Loucy (cell line): Measurements from ENCODE around the gene FUS.
A peak's percentile ranks its signal among the peaks of the same experiment; 100 is the strongest.
"Not testable (repeated sequence)": the region's sequence is repeated elsewhere in the genome, so short reads cannot be mapped to it uniquely, and the experiment has no call there.

Experiments
- H2AFZ ChIP-seq: fragments of 200-600 bp; sonication (generic); 2 replicates; pipeline ENCODE4 v1.6.0; 2016; ENCODE audit warnings: antibody characterized with exemption, mild to moderate bottlenecking, low read length, moderate library complexity
- H3F3A ChIP-seq: fragments of 200-600 bp; 2 replicates; pipeline ENCODE4 v1.6.0; 2016; ENCODE audit warnings: antibody characterized with exemption, low read depth, mild to moderate bottlenecking
- H3K27me3 ChIP-seq: fragments of 200-600 bp; sonication (generic); 2 replicates; pipeline ENCODE4 v1.6.1; 2014; ENCODE audit warnings: low read length, mild to moderate bottlenecking; ENCODE audit not compliant: insufficient read depth, poor library complexity, severe bottlenecking
- H3K36me3 ChIP-seq: fragments of 200-600 bp; sonication (generic); 2 replicates; pipeline ENCODE4 v1.6.1; 2016; ENCODE audit warnings: low read length; ENCODE audit not compliant: insufficient read depth
- H3K4me1 ChIP-seq: fragments of 200-600 bp; sonication (generic); 2 replicates; pipeline ENCODE4 v1.5.1; 2014; ENCODE audit warnings: low read length, mild to moderate bottlenecking; ENCODE audit not compliant: insufficient read depth, poor library complexity, severe bottlenecking
- H3K4me2 ChIP-seq: fragments of 200-600 bp; sonication (generic); 2 replicates; pipeline ENCODE4 v1.6.0; 2014; ENCODE audit warnings: antibody characterized with exemption, low read length, low read depth, mild to moderate bottlenecking; ENCODE audit not compliant: poor library complexity, severe bottlenecking
- H3K4me3 ChIP-seq: fragments of 200-600 bp; sonication (generic); 2 replicates; pipeline ENCODE4 v1.5.1; 2014; ENCODE audit warnings: low read length, mild to moderate bottlenecking, mixed read lengths; ENCODE audit not compliant: poor library complexity, severe bottlenecking
- H3K79me2 ChIP-seq: fragments of 200-600 bp; sonication (generic); 2 replicates; pipeline ENCODE4 v1.6.1; 2014; ENCODE audit warnings: low read length; ENCODE audit not compliant: insufficient read depth
- H3K9ac ChIP-seq: fragments of 200-600 bp; sonication (generic); 2 replicates; pipeline ENCODE4 v1.6.0; 2014; ENCODE audit warnings: mild to moderate bottlenecking, low read depth, low read length, moderate library complexity; ENCODE audit not compliant: poor library complexity, severe bottlenecking
- H3K9me2 ChIP-seq: fragments of 200-600 bp; sonication (generic); replicated peaks from 2 replicates; pipeline ENCODE4 v1.6.1; 2016; ENCODE audit warnings: low read depth, low read length, mixed read lengths
- H3K9me3 ChIP-seq: fragments of 200-600 bp; sonication (generic); 2 replicates; pipeline ENCODE4 v1.6.1; 2014; ENCODE audit warnings: mild to moderate bottlenecking, antibody characterized with exemption, low read length, low read depth; ENCODE audit not compliant: insufficient read depth
- H4K20me1 ChIP-seq: fragments of 200-600 bp; sonication (generic); 2 replicates; pipeline ENCODE4 v1.6.0; 2014; ENCODE audit warnings: antibody characterized with exemption, low read length, mild to moderate bottlenecking; ENCODE audit not compliant: insufficient read depth, poor library complexity, severe bottlenecking
- EZH2phosphoT487 ChIP-seq: fragments of 200-600 bp; IDR thresholded peaks from 2 replicates; pipeline ENCODE4 v1.6.1; 2018; ENCODE audit warnings: antibody characterized with exemption, mild to moderate bottlenecking, moderate library complexity, borderline replicate concordance
- TF ChIP-seq, protein P1 (sequence below): fragments of 200-600 bp; sonication (generic); conservative IDR thresholded peaks from 2 replicates; pipeline ENCODE4 v1.5.1; 2014; ENCODE audit warnings: mild to moderate bottlenecking, antibody characterized with exemption, low read length

The FUS gene

DNA sequence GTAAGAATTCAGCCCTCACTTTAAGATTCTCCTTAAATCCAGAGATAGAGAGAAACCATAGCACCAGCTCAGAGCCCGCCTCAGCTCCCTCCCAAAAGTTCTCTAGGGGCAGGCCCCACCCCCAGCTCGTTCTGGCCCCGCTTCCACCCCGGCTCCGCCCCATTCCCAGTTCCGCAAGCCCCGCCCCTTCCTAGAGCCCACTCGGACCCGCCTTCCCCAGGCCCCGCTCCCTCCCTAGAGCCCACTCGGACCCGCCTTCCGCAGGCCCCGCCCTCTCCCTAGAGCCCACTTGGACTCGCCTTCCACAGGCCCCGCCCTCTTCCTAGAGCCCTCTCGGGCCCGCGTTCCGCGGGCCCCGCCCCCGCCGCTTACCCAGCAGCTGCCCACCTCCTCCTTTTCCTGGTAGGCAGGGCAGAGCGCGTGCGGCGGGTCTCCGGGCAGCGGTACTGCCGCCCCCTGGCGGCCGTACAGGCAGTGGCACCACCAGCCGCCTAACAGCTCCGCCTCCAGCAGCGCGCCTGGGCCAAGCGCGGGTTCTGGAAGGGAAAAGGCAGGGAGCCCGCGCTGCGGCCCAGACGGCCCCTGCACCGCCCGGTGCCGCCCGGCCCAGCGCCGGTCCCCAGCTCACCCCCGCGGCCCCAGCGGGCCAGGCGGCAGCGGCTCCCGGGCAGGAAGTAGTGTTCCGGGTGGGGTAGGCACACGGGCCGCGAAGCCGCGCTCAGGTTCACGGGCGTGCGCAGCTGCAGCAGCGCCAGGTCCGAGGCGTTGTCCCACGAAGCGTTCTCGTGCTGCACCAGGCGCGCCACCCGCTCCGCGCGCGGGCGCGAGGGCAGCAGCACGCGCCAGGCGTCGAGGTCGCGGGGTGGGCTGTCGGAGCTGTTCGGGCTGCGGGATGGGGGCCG lies 37.6 kb upstream of the FUS start:
- peak overlapping the region; percentile 70 for H3K4me3 ChIP-seq
- H3K4me1 ChIP-seq = peaks cover 16% of the 10 kb centered on the region
- peak overlapping the region; percentile 72 for H3K9ac ChIP-seq
- H3K79me2 ChIP-seq = no peaks in the 10 kb centered on the region
- H3K9me3 ChIP-seq = no peaks in the 10 kb centered on the region
- H2AFZ ChIP-seq = peak overlapping the region; percentile 89
- H4K20me1 ChIP-seq = no peaks in the 10 kb centered on the region
- TF ChIP-seq, protein P1, sequence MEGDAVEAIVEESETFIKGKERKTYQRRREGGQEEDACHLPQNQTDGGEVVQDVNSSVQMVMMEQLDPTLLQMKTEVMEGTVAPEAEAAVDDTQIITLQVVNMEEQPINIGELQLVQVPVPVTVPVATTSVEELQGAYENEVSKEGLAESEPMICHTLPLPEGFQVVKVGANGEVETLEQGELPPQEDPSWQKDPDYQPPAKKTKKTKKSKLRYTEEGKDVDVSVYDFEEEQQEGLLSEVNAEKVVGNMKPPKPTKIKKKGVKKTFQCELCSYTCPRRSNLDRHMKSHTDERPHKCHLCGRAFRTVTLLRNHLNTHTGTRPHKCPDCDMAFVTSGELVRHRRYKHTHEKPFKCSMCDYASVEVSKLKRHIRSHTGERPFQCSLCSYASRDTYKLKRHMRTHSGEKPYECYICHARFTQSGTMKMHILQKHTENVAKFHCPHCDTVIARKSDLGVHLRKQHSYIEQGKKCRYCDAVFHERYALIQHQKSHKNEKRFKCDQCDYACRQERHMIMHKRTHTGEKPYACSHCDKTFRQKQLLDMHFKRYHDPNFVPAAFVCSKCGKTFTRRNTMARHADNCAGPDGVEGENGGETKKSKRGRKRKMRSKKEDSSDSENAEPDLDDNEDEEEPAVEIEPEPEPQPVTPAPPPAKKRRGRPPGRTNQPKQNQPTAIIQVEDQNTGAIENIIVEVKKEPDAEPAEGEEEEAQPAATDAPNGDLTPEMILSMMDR = peak; percentile 75
- TF ChIP-seq EZH2phosphoT487 = no peak
- H3F3A ChIP-seq = no peaks in the 10 kb centered on the region
- peak overlapping the region; percentile 88 for H3K4me2 ChIP-seq
- H3K36me3 ChIP-seq = no peaks in the 10 kb centered on the region
- no peaks in the 10 kb centered on the region for H3K9me2 ChIP-seq
- no peaks in the 10 kb centered on the region for H3K27me3 ChIP-seq

DNA sequence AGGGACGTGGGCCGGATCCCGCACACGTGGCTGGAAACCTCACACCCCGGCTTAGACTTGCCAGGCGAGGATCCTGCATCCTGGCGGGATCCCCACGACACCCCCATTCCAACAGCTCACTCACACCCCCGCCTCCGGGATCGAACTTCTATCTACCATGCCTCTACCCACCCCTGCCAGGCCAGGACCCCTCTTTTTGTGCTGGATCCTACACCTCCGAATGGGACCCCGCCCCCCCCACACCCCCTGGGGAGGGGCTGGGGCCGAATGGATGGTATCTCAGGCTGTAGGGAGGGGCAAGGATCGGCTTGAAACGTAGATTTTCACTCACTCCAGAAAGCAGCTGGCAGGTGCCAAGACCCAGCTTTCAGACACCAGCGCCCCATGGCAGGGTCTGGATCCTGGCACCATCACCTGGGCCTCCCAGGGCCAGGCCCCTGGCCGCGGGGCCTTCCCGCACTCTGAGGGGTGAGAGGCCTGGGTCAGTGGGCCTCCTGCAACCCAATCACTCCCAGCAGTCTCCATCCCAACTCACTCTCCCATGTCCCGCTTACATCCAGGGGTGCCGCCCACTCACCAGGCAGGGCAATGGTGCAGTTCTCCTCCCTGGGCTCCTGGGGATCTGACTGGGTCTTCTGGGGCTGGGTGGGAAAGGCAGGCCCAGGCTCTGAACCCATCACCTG lies 36.8 kb upstream of the FUS start:
- peak overlapping the region; percentile 41 for H3K9ac ChIP-seq
- no peaks in the 10 kb centered on the region for H3K9me2 ChIP-seq
- H4K20me1 ChIP-seq = no peaks in the 10 kb centered on the region
- peak overlapping the region; percentile 70 for H3K4me2 ChIP-seq
- H3K79me2 ChIP-seq = no peaks in the 10 kb centered on the region
- H2AFZ ChIP-seq = peak overlapping the region; percentile 70; the same call in 1 of the 2 replicates
- no peaks in the 10 kb centered on the region for H3K9me3 ChIP-seq
- TF ChIP-seq EZH2phosphoT487 = no peak
- TF ChIP-seq, protein P1 = no peak
- H3F3A ChIP-seq = no peaks in the 10 kb centered on the region
- peak overlapping the region; percentile 70 for H3K4me3 ChIP-seq
- no peaks in the 10 kb centered on the region for H3K36me3 ChIP-seq
- no peaks in the 10 kb centered on the region for H3K27me3 ChIP-seq
- peaks cover 16% of the 10 kb centered on the region for H3K4me1 ChIP-seq

DNA sequence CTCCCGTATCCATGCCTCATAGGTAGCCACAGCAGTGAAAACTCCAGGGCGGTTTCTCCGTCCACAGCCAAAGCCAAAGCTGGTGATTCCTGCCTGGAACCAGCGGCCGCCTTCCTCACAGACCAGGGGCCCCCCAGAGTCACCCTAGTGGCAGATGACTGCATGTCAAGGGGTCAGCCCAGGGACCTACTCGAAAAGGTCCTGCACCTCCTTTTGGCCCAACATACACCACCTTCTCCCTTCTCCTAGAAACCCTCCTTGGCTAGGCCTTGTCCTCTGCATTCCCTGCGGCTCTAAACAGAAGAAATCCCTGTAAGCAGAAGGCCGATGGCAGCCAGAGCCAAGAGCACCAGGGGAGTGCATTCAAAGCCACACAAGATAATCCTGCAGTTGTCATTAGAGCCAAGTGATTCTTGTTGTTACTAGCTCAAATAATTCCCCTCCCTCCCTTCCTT lies 36.2 kb upstream of the FUS start:
- Histone ChIP-seq H2AFZ (no peak overlapping the region), H3K4me2 (no peak overlapping the region), H3K79me2 (no peaks in the 10 kb centered on the region), H3K4me3 (no peak overlapping the region), H3K9me2 (no peaks in the 10 kb centered on the region), H4K20me1 (no peaks in the 10 kb centered on the region), H3K9ac (no peak overlapping the region), H3K36me3 (no peaks in the 10 kb centered on the region), H3K9me3 (no peaks in the 10 kb centered on the region), H3K27me3 (no peaks in the 10 kb centered on the region), H3F3A (no peaks in the 10 kb centered on the region), H3K4me1 (peaks cover 16% of the 10 kb centered on the region)
- TF ChIP-seq EZH2phosphoT487 = no peak
- TF ChIP-seq, protein P1 = no peak; the same call in 1 of the 2 replicates

DNA sequence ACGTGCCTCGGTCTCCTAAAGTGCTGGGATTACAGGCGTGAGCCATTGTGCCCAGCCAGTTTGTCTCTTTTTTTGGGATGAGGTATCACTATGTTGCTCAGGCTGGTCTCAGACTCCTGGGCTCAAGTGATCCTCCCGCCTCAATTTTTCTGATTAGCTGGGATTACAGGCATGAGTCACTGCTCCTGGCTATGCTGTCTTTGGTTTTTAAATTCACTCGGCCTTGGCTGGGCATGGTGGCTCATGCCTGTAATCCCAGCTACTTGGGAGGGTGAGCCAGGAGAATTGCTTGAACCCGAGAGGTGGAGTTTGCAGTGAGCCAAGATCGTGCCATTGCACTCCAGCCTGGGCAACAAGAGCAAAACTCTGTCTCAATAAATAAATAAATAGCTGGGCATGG lies 35.5 kb upstream of the FUS start:
- not testable (repeated sequence) for H3K9me2 ChIP-seq, H3K79me2 ChIP-seq, H3K4me2 ChIP-seq, H3K9ac ChIP-seq, H3K4me3 ChIP-seq, H3K36me3 ChIP-seq, H3K27me3 ChIP-seq, H2AFZ ChIP-seq, H4K20me1 ChIP-seq, H3K9me3 ChIP-seq, H3F3A ChIP-seq
- peaks cover 16% of the 10 kb centered on the region for H3K4me1 ChIP-seq
